Erythroblast (primary cell): ENCODE measurements around the gene VAV3.

Source experiments
- GATA1 ChIP-seq: IDR thresholded peaks from 2 replicates; pipeline ENCODE4 v1.6.1; 2011; ENCODE audit warnings: low read depth, mild to moderate bottlenecking, control low read depth, low read length, moderate library complexity
- POLR2A ChIP-seq: IDR thresholded peaks from 2 replicates; pipeline ENCODE4 v1.6.1; 2011; ENCODE audit warnings: mild to moderate bottlenecking, low read length

- TF ChIP-seq POLR2A (no peak), GATA1 (no peak)
These were observed 98.1 kb downstream of the VAV3 start for GRCh38 chr1:107866870-107867269.
